Activated CD4-positive, alpha-beta T cell treated with anti-CD3 and anti-CD28 coated beads, Interleukin-2, Interleukin-4, amounts not matched to agents 100 ng/mL and 50 ng/mL, durations not matched to agents 16 hours and 8 hours (primary cell): ENCODE results near the gene GPC1.

Experiments used
- DNase-seq: peaks from one replicate; pipeline ENCODE4 v3.0.0-alpha.2; 2020; ENCODE audit warnings: low spot score

Gene GPC1

DNA sequence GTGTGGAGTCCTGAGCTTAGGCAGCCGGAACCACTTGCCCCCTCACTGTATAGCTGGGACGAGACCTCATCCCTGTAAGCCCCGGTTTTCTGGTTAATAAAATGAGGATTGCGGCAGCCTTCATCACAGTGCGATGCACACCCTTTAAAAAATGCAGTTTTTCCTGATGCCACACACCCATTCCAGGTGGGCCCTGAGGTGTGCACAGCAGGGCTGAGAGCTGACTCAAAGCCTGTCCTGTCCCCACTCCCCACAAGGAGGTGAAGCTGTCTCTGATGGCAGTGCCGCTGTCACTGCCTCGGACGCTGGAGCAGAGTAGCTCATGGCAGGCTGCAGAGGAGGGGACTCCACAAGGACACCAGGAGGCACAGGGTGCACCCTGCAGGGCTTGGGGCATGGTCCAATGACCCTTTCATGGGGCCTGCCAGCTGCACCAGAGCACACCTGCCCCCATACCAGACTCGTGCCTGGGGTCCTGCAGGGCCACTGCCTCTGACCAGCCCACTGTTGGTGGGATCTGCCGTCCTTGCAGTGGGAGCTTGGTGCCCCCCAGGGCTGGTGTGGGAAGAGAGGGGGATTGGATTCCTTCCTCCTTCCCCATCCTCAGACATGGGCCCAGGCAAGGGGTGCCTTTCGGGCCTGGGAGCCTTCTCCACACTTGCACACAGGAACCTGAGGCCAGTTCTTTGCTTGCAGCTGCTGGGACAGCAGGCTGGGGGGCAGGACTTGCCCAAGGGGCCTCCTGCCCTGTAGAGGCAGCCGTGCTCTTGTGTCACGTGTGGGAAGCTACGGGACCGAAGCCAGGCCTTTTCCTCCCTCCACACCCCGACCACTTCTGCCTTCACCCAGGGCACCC, 22.8 kb downstream of the GPC1 start:
- no peak for DNase-seq

DNA sequence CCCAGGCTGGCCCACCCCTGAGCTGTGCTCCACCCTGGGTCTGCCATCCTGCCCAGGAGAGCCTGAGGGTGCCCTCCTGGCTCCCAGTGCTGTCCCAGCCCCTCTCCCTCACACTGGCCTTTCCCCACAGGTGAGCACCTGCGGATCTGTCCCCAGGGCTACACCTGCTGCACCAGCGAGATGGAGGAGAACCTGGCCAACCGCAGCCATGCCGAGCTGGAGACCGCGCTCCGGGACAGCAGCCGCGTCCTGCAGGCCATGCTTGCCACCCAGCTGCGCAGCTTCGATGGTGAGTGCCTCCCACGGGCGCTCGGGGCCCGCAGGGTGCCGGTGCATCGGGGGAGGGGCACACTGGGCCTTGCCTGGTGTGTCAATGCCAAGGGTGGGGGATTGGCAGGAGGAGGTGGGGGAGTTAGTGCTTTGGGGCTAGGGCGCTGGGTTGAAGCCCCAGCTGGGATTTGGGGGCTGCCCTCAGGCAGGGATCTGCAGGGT, 23.5 kb downstream of the GPC1 start:
- no peak for DNase-seq

GRCh38 chr2:240459401-240460252, 24.2 kb downstream of the GPC1 start:
- no peak for DNase-seq

DNA sequence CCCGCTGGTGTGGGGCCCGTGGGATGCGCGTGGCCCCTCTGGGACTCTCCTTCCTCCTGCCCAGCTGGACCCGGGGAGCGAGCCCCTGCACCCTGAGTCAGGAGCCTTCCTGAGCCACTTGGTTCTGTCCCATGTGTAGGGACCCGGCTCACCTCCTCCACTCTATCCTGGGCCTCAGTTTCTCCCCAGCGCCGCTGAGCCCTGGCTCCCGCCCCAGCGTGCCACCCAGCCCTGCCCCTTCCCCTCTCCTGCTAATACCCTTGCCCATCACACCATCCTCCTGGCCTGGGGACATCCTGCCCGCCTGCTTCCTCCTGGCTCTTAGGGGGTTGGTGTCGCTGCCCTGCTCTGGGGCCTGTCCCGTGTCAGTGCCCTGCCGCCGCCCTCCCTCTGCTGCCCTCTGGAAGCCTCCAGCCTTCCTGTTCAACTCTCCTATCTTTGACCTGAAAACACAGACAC, 24.8 kb downstream of the GPC1 start:
- DNase-seq: no peak

- DNase-seq: no peak
Measured at GRCh38 chr2:240460781-240461431, 25.4 kb downstream of the GPC1 start.

DNA sequence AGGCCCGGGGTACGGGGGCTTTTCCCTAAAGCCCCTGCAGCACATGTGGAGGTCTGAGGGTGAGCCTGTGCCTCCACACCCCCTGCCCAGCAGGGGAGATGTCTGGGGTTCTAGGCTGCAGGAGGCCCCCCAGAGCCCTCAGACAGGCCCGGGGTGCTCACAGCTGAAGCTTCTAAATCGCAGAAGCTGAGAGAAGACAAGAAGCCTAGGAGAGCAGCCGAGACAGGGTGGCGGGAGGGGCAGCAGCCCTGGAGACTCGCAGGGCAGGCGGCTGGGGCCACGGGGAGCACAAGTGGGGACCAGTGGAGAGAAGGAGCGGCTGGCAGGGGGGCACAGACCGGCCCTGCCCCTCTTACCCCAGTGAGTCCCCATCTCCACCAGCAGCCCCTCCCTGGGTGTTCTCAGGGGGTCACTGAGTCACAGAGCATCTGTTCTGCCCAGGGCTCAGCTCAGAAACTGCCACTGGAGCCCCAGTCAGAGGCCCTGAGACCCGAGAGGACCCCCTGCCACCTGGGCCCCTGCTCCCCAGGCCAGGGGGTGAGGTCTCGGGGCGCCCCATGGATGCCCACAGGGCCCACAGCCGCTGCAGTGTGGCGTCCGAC, 26.1 kb downstream of the GPC1 start:
- no peak for DNase-seq

DNA sequence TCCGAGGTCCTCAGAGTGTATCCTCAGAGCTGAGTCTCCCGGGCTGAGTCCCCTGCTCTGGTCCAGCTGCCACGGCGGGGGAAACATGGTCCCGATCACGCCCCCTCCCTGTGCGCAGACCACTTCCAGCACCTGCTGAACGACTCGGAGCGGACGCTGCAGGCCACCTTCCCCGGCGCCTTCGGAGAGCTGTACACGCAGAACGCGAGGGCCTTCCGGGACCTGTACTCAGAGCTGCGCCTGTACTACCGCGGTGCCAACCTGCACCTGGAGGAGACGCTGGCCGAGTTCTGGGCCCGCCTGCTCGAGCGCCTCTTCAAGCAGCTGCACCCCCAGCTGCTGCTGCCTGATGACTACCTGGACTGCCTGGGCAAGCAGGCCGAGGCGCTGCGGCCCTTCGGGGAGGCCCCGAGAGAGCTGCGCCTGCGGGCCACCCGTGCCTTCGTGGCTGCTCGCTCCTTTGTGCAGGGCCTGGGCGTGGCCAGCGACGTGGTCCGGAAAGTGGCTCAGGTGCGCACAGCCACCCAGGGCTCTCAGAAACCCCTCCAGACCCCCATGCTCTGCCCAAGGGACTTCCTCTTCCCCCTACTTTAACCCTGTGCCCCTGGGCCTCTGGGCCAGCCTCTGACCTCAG, 26.7 kb downstream of the GPC1 start:
- DNase-seq: no peak

DNA sequence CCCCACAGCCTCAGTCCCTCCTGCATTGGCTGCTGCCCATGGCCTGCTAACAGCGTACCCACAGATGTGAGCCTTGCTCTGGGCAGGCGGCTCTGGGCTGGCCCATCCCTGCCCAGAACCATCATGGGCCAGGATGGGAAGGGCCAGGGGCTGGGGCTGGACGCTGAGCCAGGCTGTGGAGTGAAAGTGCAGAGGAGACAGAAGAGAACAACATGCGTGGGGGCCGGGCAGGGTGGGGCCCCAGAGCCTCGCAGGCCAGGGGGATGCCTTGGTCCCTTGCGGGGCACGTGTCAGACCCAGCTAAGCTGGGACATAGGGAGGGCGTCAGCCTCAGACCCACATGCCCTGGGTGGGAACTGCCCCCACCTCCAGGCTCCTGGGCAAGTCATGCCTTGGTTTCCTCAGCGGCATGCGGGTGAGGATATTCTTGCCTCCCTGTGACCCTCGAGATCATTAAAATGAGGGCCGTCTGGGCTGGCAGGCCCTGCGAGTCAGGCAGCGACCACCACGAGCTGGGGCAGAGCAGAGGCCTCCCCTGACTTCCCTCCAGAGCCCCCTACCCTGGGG, 27.3 kb downstream of the GPC1 start:
- DNase-seq: no peak

- DNase-seq: no peak
Measured at GRCh38 chr2:240463274-240463865, 27.9 kb downstream of the GPC1 start.

- DNase-seq: no peak
Measured at GRCh38 chr2:240463866-240464481, 28.5 kb downstream of the GPC1 start.

DNA sequence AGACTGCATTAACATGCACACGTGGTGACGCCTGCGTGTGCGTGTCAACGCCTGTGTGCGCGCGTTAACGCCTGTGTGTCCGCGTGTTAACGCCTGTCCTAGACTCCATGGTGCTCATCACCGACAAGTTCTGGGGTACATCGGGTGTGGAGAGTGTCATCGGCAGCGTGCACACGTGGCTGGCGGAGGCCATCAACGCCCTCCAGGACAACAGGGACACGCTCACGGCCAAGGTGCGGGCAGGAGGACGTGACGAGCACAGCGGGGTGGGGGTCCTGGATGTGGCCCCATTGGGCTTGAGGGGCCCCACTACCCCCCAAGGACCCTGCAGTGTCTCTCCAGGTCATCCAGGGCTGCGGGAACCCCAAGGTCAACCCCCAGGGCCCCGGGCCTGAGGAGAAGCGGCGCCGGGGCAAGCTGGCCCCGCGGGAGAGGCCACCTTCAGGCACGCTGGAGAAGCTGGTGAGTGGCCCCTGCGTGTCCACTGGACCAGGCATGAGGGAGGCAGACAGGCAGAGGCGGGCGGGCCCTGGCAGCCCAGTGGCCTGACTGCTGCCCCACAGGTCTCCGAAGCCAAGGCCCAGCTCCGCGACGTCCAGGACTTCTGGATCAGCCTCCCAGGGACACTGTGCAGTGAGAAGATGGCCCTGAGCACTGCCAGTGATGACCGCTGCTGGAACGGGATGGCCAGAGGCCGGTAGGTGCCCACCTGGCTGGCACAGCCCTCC, 29.2 kb downstream of the GPC1 start:
- no peak for DNase-seq

GRCh38 chr2:240465268-240465764, 29.9 kb downstream of the GPC1 start:
- no peak for DNase-seq

- DNase-seq: no peak
Measured at GRCh38 chr2:240465765-240466578, 30.5 kb downstream of the GPC1 start.

- no peak for DNase-seq
Measured at GRCh38 chr2:240466579-240467148, 31.2 kb downstream of the GPC1 start.

GRCh38 chr2:240467149-240467642, 31.7 kb downstream of the GPC1 start:
- DNase-seq: no peak

GRCh38 chr2:240467659-240468302, 32.3 kb downstream of the GPC1 start:
- no peak for DNase-seq
